T1000 (cell line): ENCODE results near the gene CAMK1.

ENCODE experiments used
- DNase-seq: peaks from one replicate; lab custom pipeline; 2025; ENCODE audit warnings: mixed read lengths; lab: John Stamatoyannopoulos, UW

Gene CAMK1

GRCh38 chr3:9710174-9710739 is 59.5 kb downstream of the CAMK1 start:
- DNase-seq = no peak
